ENCODE results near the gene COL13A1.
A peak's percentile ranks its signal among the peaks of the same experiment; 100 is the strongest.

Gene COL13A1

DNA sequence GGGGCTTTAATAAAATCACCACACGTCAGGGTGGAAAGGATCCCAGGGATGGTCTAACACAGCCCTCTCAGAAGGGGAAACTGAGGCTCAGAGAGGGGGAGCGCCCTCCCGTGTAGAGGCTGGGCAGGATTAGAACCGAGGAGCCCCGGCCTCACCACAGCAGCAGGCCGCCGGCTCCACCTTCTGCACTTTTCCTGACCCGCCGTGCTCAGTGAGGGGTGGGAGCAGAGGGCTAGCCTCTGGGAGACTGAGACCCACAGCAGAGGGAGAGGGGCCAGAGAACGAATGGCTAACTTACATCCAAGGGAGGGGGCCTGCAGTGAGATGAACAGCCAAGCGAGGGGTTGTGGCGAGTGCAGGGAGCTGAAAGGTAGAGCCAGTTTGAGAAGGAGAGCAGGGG is 79.5 kb downstream of the COL13A1 start:
- in situ Hi-C loops (cut with HindIII; ENCODE audit: low pct_unique_long_range_greater_than_20kb, low sequenced_read_pairs): no loop called here
- DNase-seq (ENCODE audit: low read depth in 1 of 2, low spot score in 1 of 2): no peak
- no peak for TF ChIP-seq JUND (IDR thresholded peaks at IDR 0.05; ENCODE audit: low read depth)

DNA sequence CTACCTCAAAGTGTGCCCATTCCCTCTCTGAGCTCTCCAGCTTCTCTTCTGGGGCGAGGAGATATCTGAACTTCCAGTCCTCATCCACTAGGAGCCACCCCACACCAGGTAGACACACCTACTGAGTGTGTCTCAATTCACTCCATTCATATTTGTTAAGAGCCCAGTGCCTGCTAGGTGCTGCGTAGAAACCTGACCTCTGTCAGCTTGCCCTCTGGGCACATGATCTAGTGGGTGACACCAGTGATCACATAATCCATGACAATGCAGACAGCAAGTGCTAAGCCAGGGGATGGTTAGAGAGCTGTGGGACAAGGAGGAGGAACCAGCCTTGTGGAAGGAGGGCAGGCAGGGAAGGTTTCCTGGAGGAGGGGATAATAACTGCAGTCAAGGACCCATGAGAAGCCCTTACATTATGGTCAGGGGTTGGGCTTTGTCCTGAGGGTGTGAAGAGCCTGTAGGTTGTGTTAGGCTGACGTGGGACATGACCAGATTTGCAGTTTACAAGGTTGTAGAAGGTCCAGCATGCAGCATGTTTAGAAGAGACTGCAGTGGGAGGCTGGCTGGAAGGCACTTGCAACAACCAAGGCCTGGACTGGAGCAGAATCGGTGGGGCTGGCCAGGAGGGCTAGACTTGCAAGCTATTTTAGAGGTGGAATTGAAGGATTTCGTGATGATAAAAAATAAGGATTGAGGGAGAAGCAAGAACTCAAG is 81.8 kb downstream of the COL13A1 start:
- in situ Hi-C loops (cut with HindIII; ENCODE audit: low pct_unique_long_range_greater_than_20kb, low sequenced_read_pairs): no loop called here
- no peak for TF ChIP-seq JUND (IDR thresholded peaks at IDR 0.05; ENCODE audit: low read depth)
- DNase-seq (ENCODE audit: low read depth in 1 of 2, low spot score in 1 of 2): peak; percentile 37 to 68

DNA sequence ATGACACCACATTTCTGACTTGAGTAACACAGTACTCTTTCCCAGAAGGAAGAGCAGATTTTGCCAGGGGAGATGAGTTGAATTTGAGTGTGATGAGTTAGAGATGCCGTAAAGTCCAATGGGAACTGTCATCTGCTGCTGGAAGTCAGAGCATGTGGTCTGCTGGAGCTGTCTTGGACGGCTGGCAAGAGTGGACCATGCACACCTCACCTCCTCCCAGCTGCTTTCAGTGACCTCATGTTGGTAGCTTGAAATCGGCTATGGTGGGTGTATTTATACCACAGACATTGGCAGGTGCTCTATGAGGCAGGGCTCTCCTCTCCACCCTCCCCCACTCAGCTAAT is 82.3 kb downstream of the COL13A1 start:
- in situ Hi-C loops (cut with HindIII; ENCODE audit: low pct_unique_long_range_greater_than_20kb, low sequenced_read_pairs): no loop called here
- DNase-seq (ENCODE audit: low read depth in 1 of 2, low spot score in 1 of 2): no peak
- TF ChIP-seq JUND (IDR thresholded peaks at IDR 0.05; ENCODE audit: low read depth): no peak

DNA sequence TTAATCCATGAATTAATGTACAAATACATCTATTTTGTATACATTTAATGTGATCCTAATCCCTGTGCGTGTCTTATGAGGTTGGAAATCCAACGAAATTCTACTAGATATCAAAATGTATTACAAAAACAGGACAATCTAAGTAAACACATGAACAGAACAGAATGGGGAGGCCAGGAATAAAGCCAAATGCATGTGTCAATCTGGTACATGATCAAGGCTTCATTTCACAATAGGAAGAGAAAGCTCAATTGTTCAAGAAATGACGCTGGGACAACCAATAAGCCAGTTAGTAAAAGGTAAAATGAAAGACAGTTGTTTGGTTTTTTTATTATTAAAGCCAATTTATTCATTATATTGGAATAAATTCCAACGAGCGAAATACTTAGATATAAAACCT is 83.0 kb downstream of the COL13A1 start:
- DNase-seq (ENCODE audit: low read depth in 1 of 2, low spot score in 1 of 2): no peak
- no peak for TF ChIP-seq JUND (IDR thresholded peaks at IDR 0.05; ENCODE audit: low read depth)
- in situ Hi-C loops (cut with HindIII; ENCODE audit: low pct_unique_long_range_greater_than_20kb, low sequenced_read_pairs): no loop called here

DNA sequence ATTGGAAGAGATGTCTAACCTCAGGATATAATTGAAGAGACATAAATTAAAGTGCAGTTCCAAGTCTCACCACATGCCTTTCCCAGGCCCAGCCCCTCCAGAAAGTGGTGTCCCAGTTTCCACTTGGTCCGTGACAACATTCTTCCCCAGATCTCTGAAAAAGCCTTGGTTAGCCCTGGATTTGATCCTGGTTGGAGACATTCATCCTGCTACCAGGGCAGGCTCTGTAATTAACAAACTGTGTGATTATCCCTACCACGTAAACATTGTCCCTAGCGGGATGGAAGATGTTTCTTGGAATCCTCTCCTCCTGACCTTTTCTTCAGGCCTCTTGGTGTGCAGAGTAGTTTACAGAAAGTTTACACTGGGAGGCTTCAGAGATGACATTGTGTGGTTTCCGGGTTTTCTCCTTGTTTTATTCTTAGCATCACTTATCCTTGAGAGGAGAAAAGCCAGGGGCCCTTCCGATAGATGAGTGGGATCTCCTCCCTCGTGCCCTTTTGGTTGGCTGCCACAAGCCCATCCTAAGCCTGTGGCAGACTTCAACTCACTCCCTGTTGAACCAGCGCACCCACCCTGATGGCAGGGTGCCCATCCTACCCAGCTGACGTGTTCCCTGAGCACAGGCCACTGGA is 83.8 kb downstream of the COL13A1 start:
- TF ChIP-seq JUND (IDR thresholded peaks at IDR 0.05; ENCODE audit: low read depth): no peak
- in situ Hi-C loops (cut with HindIII; ENCODE audit: low pct_unique_long_range_greater_than_20kb, low sequenced_read_pairs): no loop called here
- DNase-seq (ENCODE audit: low read depth in 1 of 2, low spot score in 1 of 2): peak in 1 of 2 experiments; percentile 5

DNA sequence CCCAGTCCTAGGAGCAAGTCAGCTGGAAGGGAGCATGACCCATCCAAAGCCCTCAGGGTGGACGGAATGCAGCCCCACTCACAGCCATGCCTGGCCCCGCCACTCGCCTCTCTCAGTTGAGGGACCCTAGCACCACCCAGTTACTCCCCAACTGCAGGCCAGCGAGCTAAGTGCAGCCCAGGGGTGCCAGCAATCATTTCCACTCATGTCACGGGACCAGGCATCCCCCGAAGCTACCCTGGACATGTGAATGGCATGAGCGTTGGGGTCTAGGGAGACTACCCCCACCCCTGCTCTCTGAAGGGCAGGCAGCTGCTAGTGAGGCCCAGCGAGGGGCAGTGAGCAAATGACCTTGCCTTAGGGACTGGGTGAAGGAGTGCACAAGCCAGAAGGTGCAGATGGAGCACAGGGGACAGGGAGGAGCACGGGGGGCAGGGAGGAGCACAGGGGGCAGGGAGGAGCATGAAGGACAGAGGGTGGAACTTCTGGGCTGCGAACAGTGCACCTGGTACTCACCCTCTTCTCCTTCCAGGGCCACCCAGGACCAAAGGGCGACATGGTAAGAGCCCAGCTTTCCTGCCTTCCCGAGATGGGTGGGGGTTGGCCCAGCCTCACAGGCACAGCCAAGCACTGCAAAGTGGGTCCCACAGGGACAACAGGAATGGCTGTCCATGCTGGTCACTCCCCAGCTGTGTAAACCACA is 87.3 kb downstream of the COL13A1 start:
- no peak for DNase-seq (ENCODE audit: low read depth in 1 of 2, low spot score in 1 of 2)
- no peak for TF ChIP-seq JUND (IDR thresholded peaks at IDR 0.05; ENCODE audit: low read depth)
- in situ Hi-C loops (cut with HindIII; ENCODE audit: low pct_unique_long_range_greater_than_20kb, low sequenced_read_pairs): no loop called here

DNA sequence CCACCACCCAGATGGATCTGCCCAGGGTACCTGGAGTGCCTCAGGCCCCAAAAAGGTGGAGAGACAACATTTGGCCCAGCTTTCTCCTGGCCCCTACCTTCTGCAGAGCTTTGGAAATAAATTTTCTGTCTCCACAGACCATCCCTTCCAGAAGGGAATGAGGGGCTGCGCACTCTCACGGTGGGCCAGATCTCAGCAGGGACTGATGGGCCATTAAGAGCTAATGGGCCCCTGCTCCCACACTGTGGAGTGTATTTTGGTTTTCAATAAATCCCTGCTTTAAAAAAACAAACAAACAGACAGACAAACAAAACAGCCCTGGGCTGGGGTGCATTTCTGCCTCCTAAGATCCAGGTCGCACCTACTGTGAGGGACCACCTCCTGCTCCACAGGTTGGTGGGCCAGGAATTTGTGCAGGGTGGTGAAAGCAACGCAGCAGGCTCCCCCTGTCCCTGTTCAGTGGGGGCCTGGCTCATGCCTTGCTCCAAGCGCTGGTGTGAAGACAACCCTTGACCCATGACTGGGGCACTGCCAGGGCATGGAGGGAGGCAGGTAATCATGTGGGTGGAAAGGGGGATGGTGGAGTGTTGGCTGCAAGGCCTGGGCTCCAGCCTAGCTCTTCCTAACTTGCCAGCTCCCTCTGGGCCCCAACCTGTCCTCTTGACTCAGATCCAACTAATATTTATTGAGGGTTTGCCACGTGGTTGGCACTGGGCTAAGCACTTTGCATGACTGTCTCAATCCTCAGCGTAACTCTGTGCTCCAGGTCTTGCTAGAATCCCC is 88.5 kb downstream of the COL13A1 start:
- peak in 1 of 2 experiments; percentile 30 for DNase-seq (ENCODE audit: low read depth in 1 of 2, low spot score in 1 of 2)
- in situ Hi-C loops (cut with HindIII; ENCODE audit: low pct_unique_long_range_greater_than_20kb, low sequenced_read_pairs): no loop called here
- TF ChIP-seq JUND (IDR thresholded peaks at IDR 0.05; ENCODE audit: low read depth): no peak

DNA sequence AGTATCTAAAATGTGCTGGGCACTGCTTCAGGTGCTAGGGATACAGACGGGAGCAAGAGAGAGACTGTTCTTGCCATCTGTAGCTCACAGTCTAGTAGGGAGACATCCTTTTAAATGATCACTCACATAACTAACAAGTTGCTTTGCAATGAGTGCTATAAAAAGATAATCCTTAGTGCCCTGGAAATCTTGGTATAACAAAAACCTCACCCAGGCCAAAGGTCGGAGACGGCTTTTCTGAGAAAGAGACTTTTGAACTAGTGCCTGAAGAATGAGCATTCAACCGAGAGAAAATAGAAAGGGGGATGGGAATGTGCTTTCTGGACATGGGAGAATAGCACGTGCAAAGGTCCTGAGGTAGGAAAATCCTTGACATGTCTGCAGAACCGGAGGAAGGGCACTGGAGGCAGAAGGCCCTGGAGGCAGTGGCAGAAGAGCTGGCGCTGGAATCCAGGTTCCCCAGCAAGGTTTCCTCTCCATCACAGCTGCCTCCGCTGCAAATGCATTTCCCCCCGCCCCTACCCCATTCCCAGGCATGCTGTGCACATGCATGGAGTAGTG is 89.4 kb downstream of the COL13A1 start:
- in situ Hi-C loops (cut with HindIII; ENCODE audit: low pct_unique_long_range_greater_than_20kb, low sequenced_read_pairs): no loop called here
- no peak for DNase-seq (ENCODE audit: low read depth in 1 of 2, low spot score in 1 of 2)
- TF ChIP-seq JUND (IDR thresholded peaks at IDR 0.05; ENCODE audit: low read depth): no peak

DNA sequence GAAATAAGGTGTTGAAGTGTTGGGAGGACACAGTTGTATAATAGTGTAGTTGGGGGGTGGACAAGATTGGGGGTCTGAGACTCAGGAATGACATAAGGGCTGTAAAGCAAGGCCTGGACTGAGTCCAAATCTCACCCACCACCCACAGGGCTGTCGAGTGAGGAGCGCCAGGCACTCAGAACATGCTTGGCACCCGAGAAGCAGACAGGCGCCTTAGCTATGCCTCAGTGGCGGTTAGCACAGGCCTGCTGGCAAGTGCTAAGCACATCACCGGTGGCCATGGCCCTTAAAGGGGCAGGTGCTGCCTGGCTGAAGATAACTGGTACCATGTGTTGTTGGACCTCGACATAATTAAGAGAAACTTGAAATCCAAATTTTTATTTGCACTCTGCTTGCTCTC is 90.7 kb downstream of the COL13A1 start:
- DNase-seq (ENCODE audit: low read depth in 1 of 2, low spot score in 1 of 2): no peak
- no peak for TF ChIP-seq JUND (IDR thresholded peaks at IDR 0.05; ENCODE audit: low read depth)
- in situ Hi-C loops (cut with HindIII; ENCODE audit: low pct_unique_long_range_greater_than_20kb, low sequenced_read_pairs): no loop called here

DNA sequence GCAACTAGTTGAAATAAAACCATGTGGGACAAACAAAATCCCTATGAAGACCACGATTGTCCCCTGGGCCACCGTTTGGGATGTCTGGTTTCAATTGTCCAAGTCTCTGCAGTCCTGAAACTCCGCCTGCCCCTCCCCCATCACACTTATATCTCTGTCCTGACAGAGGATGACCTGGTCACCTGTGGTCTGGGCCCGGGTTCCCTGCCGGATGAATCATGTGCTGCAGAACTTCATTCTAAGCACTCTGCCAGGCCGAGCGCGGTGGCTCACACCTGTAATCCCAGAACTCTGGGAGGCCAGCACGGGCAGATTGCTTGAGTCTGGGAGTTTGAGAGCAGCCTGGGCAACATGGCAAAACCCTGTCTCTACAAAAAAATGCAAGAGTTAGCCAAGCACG is 91.1 kb downstream of the COL13A1 start:
- TF ChIP-seq JUND (IDR thresholded peaks at IDR 0.05; ENCODE audit: low read depth): no peak
- in situ Hi-C loops (cut with HindIII; ENCODE audit: low pct_unique_long_range_greater_than_20kb, low sequenced_read_pairs): no loop called here
- no peak for DNase-seq (ENCODE audit: low read depth in 1 of 2, low spot score in 1 of 2)

DNA sequence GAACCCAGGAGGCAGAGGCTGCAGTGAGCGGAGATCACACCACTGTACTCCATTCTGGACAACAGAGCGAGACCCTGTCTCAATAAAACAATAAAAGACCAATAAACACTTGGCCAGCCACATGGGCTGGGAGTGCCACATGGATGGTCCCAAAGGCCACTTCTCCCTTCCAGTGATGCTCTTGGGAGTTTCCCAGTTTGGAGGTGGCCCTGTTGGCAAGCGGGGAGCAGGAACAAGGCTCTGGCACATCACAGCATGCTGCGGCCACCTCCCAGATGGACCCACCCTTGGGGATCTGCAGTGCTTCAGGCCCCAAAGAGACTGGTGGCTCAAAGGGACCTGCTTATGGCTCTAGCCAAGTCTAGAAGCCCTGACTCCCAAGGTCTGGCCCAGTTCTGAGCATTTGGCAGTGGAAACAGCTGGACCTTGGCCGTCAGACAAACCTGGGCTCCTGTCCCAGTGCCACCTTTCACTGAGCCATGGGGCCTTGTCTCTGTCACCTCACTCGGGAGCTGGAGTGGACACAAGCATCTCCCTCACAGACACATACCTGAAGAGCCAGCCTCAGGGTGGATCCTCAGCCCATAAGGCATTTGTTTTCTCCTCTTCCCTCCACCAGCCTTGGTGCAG is 91.7 kb downstream of the COL13A1 start:
- no peak for DNase-seq (ENCODE audit: low read depth in 1 of 2, low spot score in 1 of 2)
- no peak for TF ChIP-seq JUND (IDR thresholded peaks at IDR 0.05; ENCODE audit: low read depth)
- in situ Hi-C loops (cut with HindIII; ENCODE audit: low pct_unique_long_range_greater_than_20kb, low sequenced_read_pairs): no loop called here

DNA sequence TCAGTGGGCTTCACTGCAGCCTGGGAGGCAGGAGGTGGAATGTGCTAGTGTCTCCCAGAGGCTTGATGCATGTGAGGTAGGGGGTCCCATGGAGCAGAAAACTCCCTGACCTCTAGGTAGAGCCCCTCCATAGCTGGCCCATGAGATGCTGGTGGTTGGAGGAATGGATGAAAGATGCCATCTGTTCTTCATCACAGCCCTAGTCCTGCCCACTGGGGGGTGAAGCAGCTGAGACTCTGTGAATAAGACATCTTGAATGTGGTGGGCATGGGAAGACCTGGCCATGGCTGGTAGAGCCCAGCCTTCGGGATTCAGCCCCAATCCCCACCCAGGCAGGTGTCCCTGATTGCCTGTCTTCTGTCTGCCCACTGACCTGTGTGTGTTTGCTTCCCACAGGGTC is 92.5 kb downstream of the COL13A1 start:
- in situ Hi-C loops (cut with HindIII; ENCODE audit: low pct_unique_long_range_greater_than_20kb, low sequenced_read_pairs): no loop called here
- DNase-seq (ENCODE audit: low read depth in 1 of 2, low spot score in 1 of 2): no peak
- no peak for TF ChIP-seq JUND (IDR thresholded peaks at IDR 0.05; ENCODE audit: low read depth)
